HG03135 (cell line): ENCODE measurements around the gene TTL.
"Not testable (repeated sequence)": the region's sequence is repeated elsewhere in the genome, so short reads cannot be mapped to it uniquely, and the experiment has no call there.

Source experiments
- ATAC-seq: cut with Tn5 transposase; IDR thresholded peaks from one replicate; pipeline ENCODE4 v1.9.1; 2021; ENCODE audit warnings: mild to moderate bottlenecking, moderate library complexity; ENCODE audit not compliant: unreplicated experiment

The TTL gene

GRCh38 chr2:112474844-112475486 is 7.0 kb upstream of the TTL start:
- no peak for ATAC-seq

GRCh38 chr2:112476434-112476833 is 5.5 kb upstream of the TTL start:
- ATAC-seq: no peak

- ATAC-seq: no peak
Measured at GRCh38 chr2:112480530-112481049, 1.4 kb upstream of the TTL start.

- ATAC-seq: peak; percentile 64
Measured at GRCh38 chr2:112481050-112481527, 867 bp upstream of the TTL start.

GRCh38 chr2:112482309-112483041 is 519 bp downstream of the TTL start:
- peak; percentile 7 for ATAC-seq

- no peak for ATAC-seq
Measured at GRCh38 chr2:112483042-112483473, 1.1 kb downstream of the TTL start.

GRCh38 chr2:112483831-112484230 is 1.9 kb downstream of the TTL start:
- no peak for ATAC-seq

- no peak for ATAC-seq
Measured at GRCh38 chr2:112485849-112486248, 3.9 kb downstream of the TTL start.

GRCh38 chr2:112486895-112487294 is 4.9 kb downstream of the TTL start:
- no peak for ATAC-seq

GRCh38 chr2:112487444-112487961 is 5.5 kb downstream of the TTL start:
- no peak for ATAC-seq

GRCh38 chr2:112488201-112488600 is 6.2 kb downstream of the TTL start:
- no peak for ATAC-seq

GRCh38 chr2:112491946-112492345 is 10.0 kb downstream of the TTL start:
- ATAC-seq: no peak

GRCh38 chr2:112493048-112493447 is 11.1 kb downstream of the TTL start:
- ATAC-seq: no peak

GRCh38 chr2:112493858-112494648 is 12.1 kb downstream of the TTL start:
- ATAC-seq: no peak

- no peak for ATAC-seq
Measured at GRCh38 chr2:112494828-112495227, 12.9 kb downstream of the TTL start.

GRCh38 chr2:112495878-112496277 is 13.9 kb downstream of the TTL start:
- not testable (repeated sequence) for ATAC-seq

GRCh38 chr2:112500850-112501484 is 19.0 kb downstream of the TTL start:
- not testable (repeated sequence) for ATAC-seq

GRCh38 chr2:112509239-112509998 is 27.5 kb downstream of the TTL start:
- not testable (repeated sequence) for ATAC-seq

- ATAC-seq: no peak
Measured at GRCh38 chr2:112516801-112517200, 34.8 kb downstream of the TTL start.

GRCh38 chr2:112518807-112519206 is 36.9 kb downstream of the TTL start:
- no peak for ATAC-seq
